CD4-positive, alpha-beta T cell (primary cell): ENCODE measurements around the gene UNKL. TPM values are rescaled to one million over a fixed set of nuclear protein-coding genes. Genes with fewer than 3 reads are reported as not detected.

ENCODE experiments used
- ATAC-seq: fragments of 200-7000 bp; cut with Tn5 transposase; one replicate; pipeline ENCODE4 v1.10.0; 2022; ENCODE audit warnings: mild to moderate bottlenecking; ENCODE audit not compliant: poor library complexity
- CTCF ChIA-PET: fragments of 350-600 bp; sonication (Branson Sonifier 250); formaldehyde crosslinking; loops from one replicate; lab custom pipeline; 2021; ENCODE audit warnings: antibody characterized with exemption, inconsistent platforms; lab: Charles Lee
- POLR2A ChIA-PET: fragments of 350-600 bp; sonication (Branson Sonifier 250); formaldehyde crosslinking; loops from one replicate; lab custom pipeline; 2021; ENCODE audit warnings: antibody characterized with exemption, inconsistent platforms; lab: Charles Lee
- DNase-seq, 14 experiments: peaks; one replicate each; pipeline ENCODE4 v3.0.0-alpha.2; 2013 to 2020; ENCODE audit warnings: mixed read lengths in 2 of 14
- H3K27ac ChIP-seq, 2 donors: one replicate each; pipeline versions ENCODE4 v1.5.1 to v1.7.0; 2013; ENCODE audit warnings: low read length in 2 of 2, low read depth in 1 of 2, mild to moderate bottlenecking in 1 of 2
- H3K27me3 ChIP-seq, 2 experiments: 1 replicate in 1 of 2; 2 replicates in 1 of 2; pipeline versions ENCODE4 v1.6.1 to v1.7.0; 2013; ENCODE audit warnings: low read length in 2 of 2, control low read depth in 1 of 2, mild to moderate bottlenecking in 1 of 2, moderate library complexity in 1 of 2; ENCODE audit not compliant: insufficient read depth in 2 of 2, control insufficient read depth in 1 of 2
- H3K36me3 ChIP-seq: one replicate; pipeline ENCODE4 v1.6.1; 2013; ENCODE audit warnings: low read length, control low read depth; ENCODE audit not compliant: insufficient read depth
- H3K4me1 ChIP-seq: one replicate; pipeline ENCODE4 v1.6.1; 2013; ENCODE audit warnings: low read length, control low read depth; ENCODE audit not compliant: insufficient read depth
- H3K4me3 ChIP-seq: one replicate; pipeline ENCODE4 v1.5.1; 2013; ENCODE audit warnings: mild to moderate bottlenecking, low read length, moderate library complexity
- H3K9me3 ChIP-seq, 2 experiments: 1 replicate in 1 of 2; 2 replicates in 1 of 2; pipeline versions ENCODE4 v1.6.1 to v1.7.0; 2013; ENCODE audit warnings: low read length in 2 of 2, mild to moderate bottlenecking in 2 of 2, control low read depth in 1 of 2, moderate library complexity in 1 of 2; ENCODE audit not compliant: control insufficient read depth in 1 of 2, insufficient read depth in 1 of 2
- H3K27ac Mint-ChIP-seq: one replicate; pipeline ENCODE4 v1.8.0; 2020; ENCODE audit warnings: mixed read lengths
- H3K27me3 Mint-ChIP-seq: one replicate; pipeline ENCODE4 v1.8.0; 2021; ENCODE audit warnings: mixed read lengths
- H3K36me3 Mint-ChIP-seq: one replicate; pipeline ENCODE4 v1.8.0; 2021; ENCODE audit warnings: low read depth, mixed read lengths
- H3K4me1 Mint-ChIP-seq: one replicate; pipeline ENCODE4 v1.8.0; 2021; ENCODE audit warnings: low read depth, mixed read lengths
- H3K4me3 Mint-ChIP-seq: one replicate; pipeline ENCODE4 v1.8.0; 2020; ENCODE audit warnings: mild to moderate bottlenecking, mixed read lengths
- H3K9me3 Mint-ChIP-seq: one replicate; pipeline ENCODE4 v1.8.0; 2020; ENCODE audit warnings: mixed read lengths
- intact Hi-C, 2 experiments: fragments of 100-400 bp; cut with DNase I in 1 of 2; cut with micrococcal nuclease in 1 of 2; formaldehyde crosslinking; loops; one replicate each; pipeline versions ENCODE4 v1.15.1 to v1.9.0; 2023 to 2025; cut with DNase I, micrococcal nuclease
- total RNA-seq, 174 experiments: library from RNA in 2 of 174; stranded (reverse) in 2 of 174; gene quantifications; one replicate each; pipeline ENCODE4 v1.2.3 and lab custom pipeline; 2021 to 2026
- TF ChIP-seq, protein P1 (sequence below): fragments of 200-600 bp; IDR thresholded peaks from one replicate; pipeline ENCODE4 v1.8.0; 2022; ENCODE audit warnings: antibody characterized with exemption, mild to moderate bottlenecking

The UNKL gene
- total RNA-seq, 2 experiments from 2014 or later = 52.6 to 53.2 TPM

DNA sequence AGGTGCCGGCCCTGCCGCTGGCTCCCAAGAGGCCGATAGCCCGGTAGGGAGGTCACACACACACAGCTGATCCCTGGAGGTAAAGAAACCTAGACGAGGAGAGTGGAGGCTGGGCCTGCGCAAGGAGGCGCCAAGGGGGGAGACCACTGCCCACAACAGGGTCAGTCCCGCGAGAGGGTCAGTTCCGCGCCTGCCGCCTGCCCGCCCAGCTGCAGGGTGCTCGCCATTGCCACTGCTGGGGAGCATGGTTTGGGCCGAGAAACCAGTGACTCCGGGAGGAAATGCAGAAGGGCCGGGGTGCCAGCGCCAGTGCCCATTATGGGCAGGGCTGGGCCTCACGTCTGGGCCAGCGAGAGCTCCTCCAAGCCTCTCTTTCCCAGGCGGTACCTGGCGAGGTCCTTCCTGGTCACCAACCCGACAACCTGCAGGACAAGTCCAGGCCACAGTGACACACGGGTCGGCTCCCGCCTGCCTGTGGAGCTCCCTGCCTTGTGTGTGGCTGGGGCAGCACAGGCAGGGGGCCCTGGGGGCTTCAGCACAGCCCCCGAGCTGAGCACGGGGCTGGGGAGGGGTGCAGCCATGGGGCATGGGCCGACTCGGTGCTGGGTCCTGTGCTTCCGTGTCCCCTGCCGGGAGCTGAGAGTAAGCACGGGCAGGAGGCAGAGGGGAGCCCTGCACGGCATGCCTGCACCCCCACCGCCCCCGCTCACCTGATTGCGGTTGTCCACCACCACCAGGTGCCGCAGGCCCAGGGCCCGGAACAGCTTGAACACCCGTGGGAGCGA is 32.0 kb upstream of the UNKL start:
- no peak for DNase-seq

DNA sequence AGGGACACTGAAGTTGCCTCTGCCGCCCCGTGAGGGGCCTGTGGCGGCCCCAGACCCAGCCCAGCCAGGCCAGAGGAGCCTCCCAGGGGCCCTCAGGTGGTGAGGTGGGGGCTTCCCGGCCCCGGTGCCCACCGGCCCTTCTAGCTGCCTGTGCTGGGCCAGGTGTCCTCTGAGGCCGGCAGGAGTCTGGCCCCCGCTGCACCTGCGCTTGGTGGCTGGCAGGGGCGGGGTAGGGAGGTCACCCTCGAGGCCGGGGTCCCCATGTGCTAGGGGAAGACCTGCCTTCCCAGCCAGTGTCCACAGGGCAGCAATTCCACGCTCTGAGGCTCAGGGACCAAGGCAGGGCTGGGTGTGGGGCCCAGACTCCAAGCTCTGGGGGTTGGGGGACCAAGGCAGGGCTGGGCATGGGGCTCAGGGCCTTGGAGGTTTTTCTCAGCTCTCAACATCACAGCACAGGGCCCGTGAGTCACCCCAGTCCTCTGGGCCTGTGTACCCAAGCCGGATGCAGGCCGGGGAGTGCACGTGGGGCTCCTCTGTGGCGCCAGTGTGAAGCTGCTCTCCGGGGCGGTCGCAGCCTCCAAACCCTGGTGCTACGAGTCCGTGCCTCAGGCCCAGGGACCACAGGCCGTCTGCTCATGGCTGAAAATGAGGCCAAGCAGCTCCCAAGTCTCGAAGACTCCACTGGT is 31.2 kb upstream of the UNKL start:
- no peak for ATAC-seq
- Mint-ChIP-seq H3K27ac (no peak overlapping the region), H3K36me3 (peaks cover 13% of the 10 kb centered on the region), H3K27me3 (no peaks in the 10 kb centered on the region), H3K9me3 (no peaks in the 10 kb centered on the region), H3K4me1 (no peaks in the 10 kb centered on the region), H3K4me3 (no peak overlapping the region)
- Histone ChIP-seq H3K27ac (no peak overlapping the region), H3K4me1 (no peaks in the 10 kb centered on the region), H3K4me3 (no peak overlapping the region), H3K27me3 (no peaks in the 10 kb centered on the region), H3K9me3 (peaks cover 0 to 4% of the 10 kb centered on the region in 2 experiments), H3K36me3 (peaks cover 18% of the 10 kb centered on the region)
- intact Hi-C loops = no loop called here
- DNase-seq = no peak
- TF ChIP-seq, protein P1, sequence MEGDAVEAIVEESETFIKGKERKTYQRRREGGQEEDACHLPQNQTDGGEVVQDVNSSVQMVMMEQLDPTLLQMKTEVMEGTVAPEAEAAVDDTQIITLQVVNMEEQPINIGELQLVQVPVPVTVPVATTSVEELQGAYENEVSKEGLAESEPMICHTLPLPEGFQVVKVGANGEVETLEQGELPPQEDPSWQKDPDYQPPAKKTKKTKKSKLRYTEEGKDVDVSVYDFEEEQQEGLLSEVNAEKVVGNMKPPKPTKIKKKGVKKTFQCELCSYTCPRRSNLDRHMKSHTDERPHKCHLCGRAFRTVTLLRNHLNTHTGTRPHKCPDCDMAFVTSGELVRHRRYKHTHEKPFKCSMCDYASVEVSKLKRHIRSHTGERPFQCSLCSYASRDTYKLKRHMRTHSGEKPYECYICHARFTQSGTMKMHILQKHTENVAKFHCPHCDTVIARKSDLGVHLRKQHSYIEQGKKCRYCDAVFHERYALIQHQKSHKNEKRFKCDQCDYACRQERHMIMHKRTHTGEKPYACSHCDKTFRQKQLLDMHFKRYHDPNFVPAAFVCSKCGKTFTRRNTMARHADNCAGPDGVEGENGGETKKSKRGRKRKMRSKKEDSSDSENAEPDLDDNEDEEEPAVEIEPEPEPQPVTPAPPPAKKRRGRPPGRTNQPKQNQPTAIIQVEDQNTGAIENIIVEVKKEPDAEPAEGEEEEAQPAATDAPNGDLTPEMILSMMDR = no peak
- POLR2A ChIA-PET = no interaction called here
- CTCF ChIA-PET = no interaction called here

More for the DNA sequence above, 32.0 kb upstream of the UNKL start:
- Histone ChIP-seq H3K27me3 (no peaks in the 10 kb centered on the region), H3K36me3 (peaks cover 23% of the 10 kb centered on the region), H3K27ac (no peak overlapping the region), H3K9me3 (peaks cover 0 to 4% of the 10 kb centered on the region in 2 experiments), H3K4me1 (no peaks in the 10 kb centered on the region), H3K4me3 (no peak overlapping the region)
- Mint-ChIP-seq H3K9me3 (no peaks in the 10 kb centered on the region), H3K4me1 (no peaks in the 10 kb centered on the region), H3K27ac (no peak overlapping the region), H3K36me3 (peaks cover 16% of the 10 kb centered on the region), H3K27me3 (no peaks in the 10 kb centered on the region), H3K4me3 (no peak overlapping the region)
- TF ChIP-seq, protein P1 = no peak
- ATAC-seq = no peak
- POLR2A ChIA-PET = no interaction called here
- intact Hi-C loops = no loop called here
- CTCF ChIA-PET = no interaction called here

DNA sequence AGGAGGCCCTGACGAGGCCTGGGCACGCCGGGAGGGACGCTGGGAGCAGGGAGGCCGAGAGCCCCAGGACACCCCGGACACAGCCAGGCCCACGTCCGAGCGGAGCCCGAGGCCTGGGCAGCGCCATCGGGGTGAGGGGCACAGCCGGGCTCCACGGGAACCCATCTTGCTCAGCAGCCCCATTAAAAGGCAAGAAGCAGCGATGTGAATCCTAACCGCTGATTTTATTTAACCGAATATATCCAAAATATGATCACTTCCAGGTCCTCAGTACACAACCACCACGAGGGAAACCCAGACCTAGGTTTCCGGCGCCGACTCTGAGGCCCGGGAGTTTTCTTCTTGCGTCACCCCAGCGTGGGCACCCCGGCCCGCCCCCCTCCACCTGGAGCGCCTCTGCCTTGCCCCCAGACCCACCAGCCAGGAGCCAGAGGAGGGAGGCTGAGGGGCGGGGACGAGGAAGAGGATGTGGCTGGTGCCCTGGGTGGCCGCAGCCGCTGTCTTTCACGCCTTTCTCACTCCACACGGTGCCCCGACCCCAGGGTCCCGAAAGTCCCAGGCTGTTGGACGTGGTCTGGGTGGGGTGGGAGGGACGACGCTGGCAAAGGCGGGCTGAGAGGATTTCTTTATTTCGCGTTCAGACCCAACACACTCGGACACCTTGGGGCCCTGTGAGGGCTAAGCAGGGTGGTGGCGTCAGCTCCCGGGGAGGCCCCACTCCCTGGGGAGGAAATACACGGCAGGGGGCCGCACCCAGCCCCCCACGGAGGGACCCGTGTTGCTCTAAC is 30.4 kb upstream of the UNKL start:
- TF ChIP-seq, protein P1 = no peak
- POLR2A ChIA-PET = no interaction called here
- no peak overlapping the region for H3K4me3 ChIP-seq
- no peaks in the 10 kb centered on the region for H3K27me3 ChIP-seq
- H3K27ac ChIP-seq = no peak overlapping the region
- H3K9me3 ChIP-seq = no peaks in the 10 kb centered on the region
- no peaks in the 10 kb centered on the region for H3K27me3 Mint-ChIP-seq
- no peaks in the 10 kb centered on the region for H3K4me1 Mint-ChIP-seq
- ATAC-seq (no peak), DNase-seq (no peak)
- CTCF ChIA-PET = no interaction called here
- intact Hi-C loops = no loop called here
- H3K36me3 ChIP-seq = peaks cover 18% of the 10 kb centered on the region
- H3K4me1 ChIP-seq = no peaks in the 10 kb centered on the region
- H3K27ac Mint-ChIP-seq = no peak overlapping the region
- no peak overlapping the region for H3K4me3 Mint-ChIP-seq
- H3K9me3 Mint-ChIP-seq = no peaks in the 10 kb centered on the region
- peaks cover 7% of the 10 kb centered on the region for H3K36me3 Mint-ChIP-seq
